HL-60 (cell line): ENCODE measurements around the gene CPT1C.

ENCODE experiments used
- POLR2AphosphoS5 ChIP-seq: IDR thresholded peaks from 2 replicates; pipeline ENCODE4 v1.6.1; 2012; ENCODE audit warnings: low read depth
- TF ChIP-seq, protein P1 (sequence below): IDR thresholded peaks from one replicate; pipeline ENCODE4 v1.5.1; 2011; ENCODE audit warnings: low read length, control low read depth, inconsistent platforms; ENCODE audit not compliant: insufficient read depth
- TF ChIP-seq, protein P2 (sequence below): IDR thresholded peaks from 2 replicates; pipeline ENCODE4 v1.6.1; 2012; ENCODE audit warnings: low read depth; ENCODE audit not compliant: insufficient replicate concordance

DNA sequence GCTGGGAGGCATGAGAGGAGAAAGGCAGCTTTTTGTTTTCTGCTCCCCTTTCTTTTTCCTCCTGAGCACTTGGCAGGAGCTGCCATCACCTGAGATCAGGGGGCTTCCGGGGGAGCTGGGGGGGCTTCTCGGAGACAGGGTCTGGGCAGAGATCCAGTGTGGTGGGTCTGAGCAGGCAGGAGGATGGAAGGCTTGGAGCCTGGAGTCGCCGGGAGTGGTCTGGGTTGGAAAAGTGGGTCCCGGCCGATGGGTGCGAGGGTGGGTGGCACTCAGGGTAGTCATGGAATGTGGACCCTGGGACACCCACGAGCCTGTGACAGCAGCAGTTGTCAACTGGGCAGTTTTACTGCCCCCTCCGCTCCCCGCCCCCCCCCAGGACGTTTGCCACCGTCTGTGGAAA lies 3.8 kb upstream of the CPT1C start:
- TF ChIP-seq, protein P1, sequence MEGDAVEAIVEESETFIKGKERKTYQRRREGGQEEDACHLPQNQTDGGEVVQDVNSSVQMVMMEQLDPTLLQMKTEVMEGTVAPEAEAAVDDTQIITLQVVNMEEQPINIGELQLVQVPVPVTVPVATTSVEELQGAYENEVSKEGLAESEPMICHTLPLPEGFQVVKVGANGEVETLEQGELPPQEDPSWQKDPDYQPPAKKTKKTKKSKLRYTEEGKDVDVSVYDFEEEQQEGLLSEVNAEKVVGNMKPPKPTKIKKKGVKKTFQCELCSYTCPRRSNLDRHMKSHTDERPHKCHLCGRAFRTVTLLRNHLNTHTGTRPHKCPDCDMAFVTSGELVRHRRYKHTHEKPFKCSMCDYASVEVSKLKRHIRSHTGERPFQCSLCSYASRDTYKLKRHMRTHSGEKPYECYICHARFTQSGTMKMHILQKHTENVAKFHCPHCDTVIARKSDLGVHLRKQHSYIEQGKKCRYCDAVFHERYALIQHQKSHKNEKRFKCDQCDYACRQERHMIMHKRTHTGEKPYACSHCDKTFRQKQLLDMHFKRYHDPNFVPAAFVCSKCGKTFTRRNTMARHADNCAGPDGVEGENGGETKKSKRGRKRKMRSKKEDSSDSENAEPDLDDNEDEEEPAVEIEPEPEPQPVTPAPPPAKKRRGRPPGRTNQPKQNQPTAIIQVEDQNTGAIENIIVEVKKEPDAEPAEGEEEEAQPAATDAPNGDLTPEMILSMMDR: no peak
- TF ChIP-seq, protein P2, sequence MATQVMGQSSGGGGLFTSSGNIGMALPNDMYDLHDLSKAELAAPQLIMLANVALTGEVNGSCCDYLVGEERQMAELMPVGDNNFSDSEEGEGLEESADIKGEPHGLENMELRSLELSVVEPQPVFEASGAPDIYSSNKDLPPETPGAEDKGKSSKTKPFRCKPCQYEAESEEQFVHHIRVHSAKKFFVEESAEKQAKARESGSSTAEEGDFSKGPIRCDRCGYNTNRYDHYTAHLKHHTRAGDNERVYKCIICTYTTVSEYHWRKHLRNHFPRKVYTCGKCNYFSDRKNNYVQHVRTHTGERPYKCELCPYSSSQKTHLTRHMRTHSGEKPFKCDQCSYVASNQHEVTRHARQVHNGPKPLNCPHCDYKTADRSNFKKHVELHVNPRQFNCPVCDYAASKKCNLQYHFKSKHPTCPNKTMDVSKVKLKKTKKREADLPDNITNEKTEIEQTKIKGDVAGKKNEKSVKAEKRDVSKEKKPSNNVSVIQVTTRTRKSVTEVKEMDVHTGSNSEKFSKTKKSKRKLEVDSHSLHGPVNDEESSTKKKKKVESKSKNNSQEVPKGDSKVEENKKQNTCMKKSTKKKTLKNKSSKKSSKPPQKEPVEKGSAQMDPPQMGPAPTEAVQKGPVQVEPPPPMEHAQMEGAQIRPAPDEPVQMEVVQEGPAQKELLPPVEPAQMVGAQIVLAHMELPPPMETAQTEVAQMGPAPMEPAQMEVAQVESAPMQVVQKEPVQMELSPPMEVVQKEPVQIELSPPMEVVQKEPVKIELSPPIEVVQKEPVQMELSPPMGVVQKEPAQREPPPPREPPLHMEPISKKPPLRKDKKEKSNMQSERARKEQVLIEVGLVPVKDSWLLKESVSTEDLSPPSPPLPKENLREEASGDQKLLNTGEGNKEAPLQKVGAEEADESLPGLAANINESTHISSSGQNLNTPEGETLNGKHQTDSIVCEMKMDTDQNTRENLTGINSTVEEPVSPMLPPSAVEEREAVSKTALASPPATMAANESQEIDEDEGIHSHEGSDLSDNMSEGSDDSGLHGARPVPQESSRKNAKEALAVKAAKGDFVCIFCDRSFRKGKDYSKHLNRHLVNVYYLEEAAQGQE: no peak
- no peak for TF ChIP-seq POLR2AphosphoS5
